HL-60/S4 treated with retinoic acid at 250 ng/mL for 4 days and 3 days (cell line): ENCODE data around the gene CELF4.

ENCODE experiments used
- in situ Hi-C: fragments of 300-500 bp; cut with MboI; formaldehyde crosslinking; loops from 2 replicates; pipeline ENCODE4 v1.7.0; 2022; ENCODE audit warnings: low sequenced_read_pairs

CELF4 gene

DNA sequence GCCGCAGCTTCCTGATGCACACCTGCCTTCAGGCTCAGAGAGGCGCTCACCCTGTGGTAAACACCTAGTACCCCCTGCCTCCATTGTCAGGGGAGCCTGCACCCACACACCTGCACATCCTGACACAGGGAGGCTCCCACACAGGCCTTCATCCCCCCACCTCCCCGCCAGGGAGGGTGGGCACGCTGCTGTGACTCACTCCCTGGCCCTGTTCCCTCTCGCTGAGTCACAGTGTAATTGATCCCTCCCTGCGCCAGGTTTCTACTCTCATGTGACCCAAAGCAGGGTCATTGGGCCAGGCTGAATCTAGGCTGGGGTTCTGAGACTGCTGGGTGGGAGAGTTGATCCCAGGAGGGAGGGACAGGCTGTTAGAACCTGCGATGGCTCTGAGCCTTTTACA is 8.5 kb upstream of the CELF4 start:
- in situ Hi-C loops: no loop called here

DNA sequence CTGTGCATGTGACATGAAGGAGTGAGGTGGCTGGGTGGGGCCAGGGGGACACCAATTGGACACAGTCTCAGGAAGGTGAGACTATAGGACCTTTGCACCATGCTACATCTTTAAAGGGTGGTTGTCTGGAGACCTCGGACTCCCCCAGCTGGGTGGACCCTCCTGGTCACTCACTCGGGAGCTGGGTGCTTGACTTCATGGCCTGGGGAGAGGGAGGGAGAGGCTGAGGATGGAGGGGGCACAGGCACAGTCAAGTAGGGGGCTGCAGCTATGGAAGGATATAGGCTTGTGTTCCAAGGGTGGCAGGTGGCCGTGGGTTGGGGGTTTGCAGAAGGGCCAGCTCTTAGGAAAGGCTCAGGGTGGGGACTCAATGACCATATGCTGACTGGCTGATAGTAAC is 7.1 kb upstream of the CELF4 start:
- in situ Hi-C loops: no loop called here

DNA sequence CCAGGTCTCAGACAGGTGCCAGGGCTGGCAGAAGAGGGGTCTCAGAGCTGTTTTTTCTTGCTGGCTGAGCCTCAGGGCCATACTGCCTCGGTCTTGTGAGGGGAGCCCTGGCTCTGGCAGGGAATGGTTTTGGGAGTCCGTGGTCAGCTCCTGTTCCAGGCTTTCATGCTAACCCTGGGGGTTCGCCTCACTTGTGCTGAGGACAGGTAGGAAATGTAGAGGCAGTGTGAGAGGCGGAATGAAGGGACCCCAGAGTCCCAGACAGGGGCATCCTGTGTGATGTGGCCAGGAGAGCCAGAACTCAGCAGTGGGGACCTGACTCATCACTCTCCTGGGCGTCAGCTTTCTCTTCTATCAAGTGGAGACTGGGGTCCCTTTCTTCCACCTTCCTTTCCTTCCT is 5.7 kb upstream of the CELF4 start:
- in situ Hi-C loops: no loop called here

DNA sequence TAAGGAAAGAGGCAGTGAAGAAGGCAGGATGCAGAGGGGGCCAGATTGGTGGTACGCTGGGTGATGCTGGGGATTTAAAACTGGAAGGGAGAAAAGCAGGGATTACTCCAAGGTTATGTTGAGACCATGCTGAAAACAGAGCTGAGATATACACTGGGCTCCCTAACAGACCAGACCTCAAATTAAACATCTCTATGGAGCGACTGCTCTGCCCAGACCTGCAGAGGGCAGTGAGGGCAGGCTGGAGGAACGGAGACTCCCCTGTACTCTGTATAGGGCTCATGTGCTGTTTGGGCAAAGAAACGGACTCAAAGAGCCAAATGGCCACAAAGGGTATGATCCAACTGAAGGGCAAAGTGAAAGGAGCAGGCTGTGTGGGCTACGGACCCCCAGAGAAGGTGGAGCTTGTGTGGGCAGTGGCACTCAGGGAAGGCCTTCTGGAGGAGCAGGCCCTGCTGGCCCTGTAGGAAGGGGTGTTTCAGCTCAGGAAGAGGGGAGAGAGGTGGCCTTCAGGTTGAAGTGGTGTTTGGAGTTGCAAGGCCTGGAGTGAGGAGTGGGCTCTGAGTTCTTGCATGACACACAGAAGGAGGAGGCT is 4.8 kb upstream of the CELF4 start:
- in situ Hi-C loops: no loop called here

DNA sequence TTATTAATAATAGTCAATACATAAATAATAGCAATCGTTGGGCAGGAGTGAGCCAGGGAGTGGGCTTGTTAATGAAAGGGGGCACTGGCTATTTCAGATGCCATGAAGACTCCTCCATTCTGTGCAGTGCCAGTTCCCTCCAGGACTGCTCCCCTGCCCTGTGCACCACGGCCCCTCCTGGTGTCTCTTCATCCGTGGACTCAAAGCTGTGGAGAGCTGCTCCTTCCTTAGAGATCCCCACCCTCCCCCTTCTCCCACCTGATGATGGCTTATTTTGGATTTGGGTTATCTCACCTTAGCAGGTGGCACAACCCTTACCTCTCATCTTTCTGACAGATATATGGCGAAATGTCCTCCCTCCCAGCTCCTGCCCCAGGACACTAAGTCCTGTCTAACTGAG is 3.1 kb upstream of the CELF4 start:
- in situ Hi-C loops: no loop called here

DNA sequence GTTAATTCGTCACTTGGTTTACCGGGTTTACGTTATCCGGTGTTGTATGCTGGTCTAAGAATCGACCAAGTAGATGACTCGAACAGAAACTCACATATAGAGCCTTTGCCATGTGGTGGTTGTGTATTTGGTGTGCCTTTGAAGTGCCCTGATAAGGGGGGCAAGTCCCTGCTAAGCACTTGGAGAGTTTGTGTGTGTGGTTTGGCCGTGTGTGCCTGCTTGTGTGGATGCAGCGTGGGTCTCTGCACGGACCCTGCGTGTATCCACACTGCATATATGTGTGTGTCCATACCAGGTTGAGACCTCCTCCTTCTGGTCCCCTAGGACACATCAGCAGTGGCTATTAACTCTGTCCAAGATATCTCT is 2.4 kb upstream of the CELF4 start:
- in situ Hi-C loops: no loop called here

DNA sequence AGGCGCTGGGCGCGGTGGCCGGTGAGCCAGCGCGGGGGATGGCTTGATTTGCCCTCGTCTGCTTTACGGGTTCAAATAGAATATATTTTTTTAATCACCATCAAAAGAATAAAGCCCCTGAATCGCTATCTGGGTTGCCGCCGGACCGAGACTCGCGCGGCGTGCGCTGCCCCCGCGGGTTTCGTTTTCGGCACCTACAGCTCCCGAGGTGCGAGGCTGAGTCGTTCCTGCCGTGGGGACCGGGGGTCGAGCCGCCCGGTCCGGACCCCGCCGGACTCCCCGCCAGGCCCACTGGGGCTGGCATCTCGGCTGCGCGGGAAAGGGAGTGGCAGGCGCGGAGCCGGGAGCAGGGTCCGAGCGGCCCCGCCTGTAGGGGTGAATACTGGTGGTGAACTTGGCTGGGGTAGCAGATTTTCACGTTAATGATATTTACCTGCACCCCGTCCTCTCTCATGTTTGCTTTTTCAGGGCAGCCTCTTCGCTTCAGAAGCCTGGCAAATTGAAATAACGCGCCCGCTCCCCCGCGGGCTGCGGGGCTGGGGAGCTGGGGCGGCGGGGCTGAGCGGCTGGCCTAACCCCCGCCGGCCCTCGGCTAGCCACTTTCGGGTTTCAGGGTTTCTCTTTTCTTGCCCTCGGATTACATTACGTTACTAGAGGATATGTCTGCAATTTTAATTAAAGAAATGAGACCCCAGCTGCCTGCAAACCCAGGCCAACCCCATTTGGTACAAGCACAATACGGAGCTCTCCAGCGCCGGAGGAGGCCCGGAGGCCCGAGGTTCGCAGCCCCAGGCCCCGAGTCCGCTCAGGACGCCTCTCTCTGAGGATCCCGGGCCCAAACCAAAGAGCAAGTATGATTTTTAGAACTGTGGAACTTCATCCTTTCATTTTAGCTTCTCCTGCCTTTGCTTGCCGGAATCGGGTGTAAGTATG is 1.7 kb upstream of the CELF4 start:
- in situ Hi-C loops: no loop called here

DNA sequence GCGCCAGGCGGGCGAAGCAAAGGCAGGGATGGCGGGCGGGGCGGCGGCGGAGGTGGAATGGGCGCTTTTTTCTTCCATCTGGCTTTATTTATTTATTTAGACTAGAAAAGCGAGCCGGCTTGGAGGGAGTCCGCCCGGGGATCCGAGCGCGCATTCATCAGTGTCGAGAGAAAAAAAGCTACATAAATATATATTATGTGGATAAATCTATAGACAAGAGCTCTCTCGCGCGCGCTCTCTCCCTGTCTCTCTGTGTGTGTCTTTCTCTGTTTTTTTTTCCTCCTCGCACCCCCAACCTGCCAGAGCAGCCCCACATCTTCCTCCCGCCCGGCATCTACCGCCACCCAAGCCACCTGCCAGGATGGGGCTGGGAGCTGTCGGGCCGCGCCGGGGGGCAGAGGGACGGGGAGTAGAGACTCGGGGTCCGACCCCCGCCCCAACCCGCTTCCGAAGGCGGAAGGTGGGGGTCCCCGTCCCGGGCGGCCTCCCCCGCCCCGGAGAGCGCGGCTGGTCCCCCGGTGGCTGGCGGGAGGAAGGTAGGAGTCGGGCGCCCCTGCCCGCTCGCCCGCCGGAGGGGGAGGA is 972 bp upstream of the CELF4 start:
- in situ Hi-C loops: no loop called here

DNA sequence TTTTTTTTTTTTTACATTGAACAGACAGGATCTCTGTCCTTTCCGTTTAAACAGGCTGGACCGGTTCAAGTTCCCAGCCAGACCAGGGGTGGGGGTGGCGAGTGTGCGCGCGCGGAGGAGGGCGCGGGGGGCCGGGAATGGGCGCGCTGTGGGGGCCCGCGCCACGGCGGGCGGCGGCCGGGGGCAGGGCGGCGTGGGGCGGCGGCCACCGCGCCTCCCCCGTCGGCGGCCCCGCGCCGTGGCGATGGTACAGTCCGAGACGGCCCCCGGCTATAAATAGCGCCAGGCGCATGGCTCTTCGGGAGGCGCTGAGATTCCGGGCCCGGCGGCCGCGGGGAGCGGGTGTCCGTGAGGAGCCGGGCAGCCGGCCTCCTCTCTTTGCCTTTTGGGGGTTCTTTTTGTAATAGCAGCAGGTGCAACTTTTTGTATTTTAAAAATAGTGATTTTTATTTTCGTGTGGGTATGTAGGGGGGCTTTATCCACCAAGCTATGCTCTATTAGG is 430 bp upstream of the CELF4 start:
- in situ Hi-C loops: no loop called here

DNA sequence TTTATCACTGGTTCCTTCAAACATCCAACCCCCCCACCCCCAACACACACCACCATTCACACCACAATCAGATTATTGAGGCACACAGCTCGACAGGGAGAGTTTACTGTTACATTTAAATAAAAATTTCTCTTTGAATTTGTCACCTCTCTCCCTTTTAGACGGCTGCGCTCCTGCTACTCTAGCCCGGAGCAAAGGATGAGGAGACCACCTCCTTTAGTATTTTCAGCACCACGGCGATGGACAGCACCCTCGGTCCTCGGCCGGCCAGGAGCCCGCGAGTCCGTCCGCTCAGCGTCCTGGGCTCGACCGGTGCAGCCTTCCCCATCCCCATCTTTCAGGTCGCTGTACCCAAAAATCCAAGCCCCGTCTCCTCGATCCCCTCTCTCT is 892 bp downstream of the CELF4 start:
- in situ Hi-C loops: no loop called here

DNA sequence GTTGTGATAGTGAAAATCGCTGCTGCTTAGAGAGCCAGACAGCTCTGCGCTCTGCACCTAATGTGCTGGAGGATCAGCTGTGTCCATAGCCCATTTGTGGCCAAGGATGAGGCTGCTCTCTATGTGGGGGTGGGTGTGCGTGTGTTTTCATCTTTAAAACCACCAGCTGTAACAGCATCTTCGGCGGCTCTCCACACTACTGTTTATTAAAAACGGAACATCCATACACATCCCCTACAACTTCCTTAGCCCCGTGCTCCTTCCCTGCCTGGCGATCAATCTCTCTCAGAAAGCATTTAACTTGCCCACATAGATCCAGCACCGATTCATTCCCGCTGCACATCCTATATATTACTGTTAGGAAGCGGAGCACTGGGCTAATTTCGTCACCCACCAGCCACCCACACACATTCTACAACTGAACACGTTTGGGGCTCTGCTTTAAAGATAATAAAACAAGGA is 1.6 kb downstream of the CELF4 start:
- in situ Hi-C loops: no loop called here

DNA sequence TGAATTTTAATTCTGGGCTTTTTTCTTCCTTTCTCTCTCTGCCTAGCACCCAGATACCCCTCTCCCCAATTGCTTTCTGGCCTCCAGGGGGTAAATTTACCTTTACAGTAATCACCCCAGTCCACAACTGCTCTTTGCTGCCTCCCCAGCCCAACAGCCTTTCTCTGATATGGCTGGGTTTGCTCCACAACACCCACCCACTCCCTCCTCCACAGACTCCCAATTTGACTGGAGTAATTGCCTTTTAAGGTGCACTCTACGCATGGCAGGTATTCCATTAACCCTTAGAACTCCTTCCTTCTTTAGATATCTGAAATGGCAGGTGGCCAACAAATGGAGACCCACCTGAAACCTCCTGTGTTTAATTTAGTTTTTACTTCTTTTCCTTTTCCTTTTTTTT is 3.6 kb downstream of the CELF4 start:
- in situ Hi-C loops: no loop called here

DNA sequence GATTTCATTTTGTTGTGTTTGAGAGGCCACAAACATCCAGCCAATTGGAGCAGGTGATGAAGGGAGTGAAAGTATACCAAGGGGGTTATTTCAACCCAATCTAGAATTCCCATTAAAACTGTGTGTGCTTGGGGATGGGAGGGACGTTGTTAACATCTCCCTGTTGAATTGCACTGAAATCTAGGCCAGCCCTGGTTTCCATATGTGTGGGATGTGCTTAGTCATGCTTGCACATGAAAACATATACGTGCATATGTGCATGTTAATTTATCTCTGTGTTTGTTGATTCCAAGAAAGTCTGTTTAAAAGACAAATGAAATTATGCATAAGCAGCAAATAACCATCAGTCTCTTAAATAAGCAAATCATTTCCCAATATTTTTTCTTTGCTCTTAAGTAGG is 5.6 kb downstream of the CELF4 start:
- in situ Hi-C loops: no loop called here

DNA sequence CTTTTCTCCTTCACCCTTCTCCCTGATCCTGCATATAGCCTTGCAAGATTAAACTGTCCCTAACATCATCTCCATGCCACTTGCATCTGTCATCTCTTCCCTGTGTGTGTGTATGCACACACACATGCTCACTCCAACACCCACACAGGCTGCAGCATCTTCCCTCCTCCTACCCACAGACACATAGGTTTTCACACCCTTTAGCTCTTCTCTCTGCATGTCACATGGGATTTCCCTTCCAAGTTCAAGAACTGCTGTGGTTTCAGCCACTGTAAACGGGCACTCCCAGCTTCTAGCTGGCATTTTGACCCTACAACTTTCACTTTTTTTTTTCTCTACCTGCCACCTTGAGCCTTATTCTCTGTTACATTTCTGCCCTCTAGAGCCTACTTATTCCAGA is 6.4 kb downstream of the CELF4 start:
- in situ Hi-C loops: no loop called here

DNA sequence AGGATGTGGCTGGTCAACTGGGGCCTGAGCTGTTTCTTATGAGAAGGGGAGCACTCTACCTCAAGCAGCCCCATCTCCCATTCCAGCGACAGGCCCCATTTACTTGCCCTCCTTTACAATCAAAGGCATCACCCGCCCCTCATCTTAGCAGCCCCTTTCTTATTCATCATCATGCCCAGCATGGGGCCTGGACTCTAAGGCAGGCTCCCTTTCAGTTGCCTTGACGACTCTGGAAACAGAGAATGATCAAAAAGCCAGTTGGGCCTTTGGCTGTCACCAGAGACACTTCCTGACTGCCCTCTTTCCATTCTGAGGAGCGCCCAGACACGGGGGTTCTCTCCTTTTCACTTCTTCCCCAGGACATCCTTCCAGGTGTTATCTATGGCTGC is 11.2 kb downstream of the CELF4 start:
- in situ Hi-C loops: no loop called here

DNA sequence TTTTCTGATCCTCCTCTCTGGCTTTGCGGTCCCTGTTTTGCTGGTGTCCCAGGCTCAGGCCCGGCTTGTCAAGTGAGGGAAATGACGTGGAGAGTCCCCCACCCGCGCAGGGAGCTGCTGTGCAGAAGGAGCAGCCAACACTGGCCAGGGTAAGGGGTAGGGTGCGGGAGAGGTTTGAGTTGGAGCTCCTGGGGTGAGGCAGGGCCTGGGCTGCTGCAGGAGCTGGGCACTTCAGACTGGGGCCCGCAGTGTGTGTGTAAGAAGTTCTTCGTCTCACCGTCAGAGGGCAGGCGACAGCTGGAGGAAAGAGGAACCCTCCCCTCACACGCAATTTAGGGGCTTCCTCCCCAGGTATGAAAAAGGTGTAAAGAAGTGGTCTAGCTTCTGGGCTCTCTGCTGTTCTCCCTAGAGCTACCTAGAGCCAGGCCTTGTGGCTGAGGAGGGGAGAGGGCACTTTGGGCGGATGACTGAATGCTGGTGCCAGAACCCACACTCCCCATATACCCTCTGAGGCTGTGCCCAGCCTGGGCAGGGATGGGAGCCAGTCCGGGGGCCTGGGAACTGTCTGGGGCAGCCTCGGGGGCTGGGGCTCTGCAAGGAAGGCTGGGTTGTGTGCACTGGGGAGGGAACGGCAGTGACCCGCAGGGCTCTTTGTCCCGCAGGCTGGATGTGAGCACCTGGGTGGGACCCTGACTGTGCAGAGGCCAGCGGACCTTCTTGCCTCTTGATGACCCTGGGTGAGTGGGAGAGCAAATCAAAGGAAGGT is 11.8 kb downstream of the CELF4 start:
- in situ Hi-C loops: no loop called here

DNA sequence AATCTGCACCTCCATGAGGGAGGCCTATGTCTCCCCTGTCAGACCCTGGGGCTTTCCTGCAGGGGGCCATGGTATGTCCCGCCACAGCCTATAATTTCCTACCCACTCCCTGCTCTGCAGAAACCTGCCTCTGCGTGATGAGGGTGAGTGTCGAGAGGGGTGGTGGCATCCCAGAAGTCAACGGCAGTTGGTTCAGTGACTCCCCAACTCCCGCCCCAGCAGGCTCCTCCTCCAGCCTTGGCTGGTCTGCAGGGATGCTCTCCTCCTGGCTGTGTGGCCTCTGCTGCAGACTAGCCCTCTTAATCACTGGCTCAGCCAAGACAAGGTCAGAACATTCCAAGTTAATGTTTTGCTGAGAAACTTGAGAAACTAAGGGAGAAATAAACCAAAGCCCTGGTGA is 13.3 kb downstream of the CELF4 start:
- in situ Hi-C loops: no loop called here

DNA sequence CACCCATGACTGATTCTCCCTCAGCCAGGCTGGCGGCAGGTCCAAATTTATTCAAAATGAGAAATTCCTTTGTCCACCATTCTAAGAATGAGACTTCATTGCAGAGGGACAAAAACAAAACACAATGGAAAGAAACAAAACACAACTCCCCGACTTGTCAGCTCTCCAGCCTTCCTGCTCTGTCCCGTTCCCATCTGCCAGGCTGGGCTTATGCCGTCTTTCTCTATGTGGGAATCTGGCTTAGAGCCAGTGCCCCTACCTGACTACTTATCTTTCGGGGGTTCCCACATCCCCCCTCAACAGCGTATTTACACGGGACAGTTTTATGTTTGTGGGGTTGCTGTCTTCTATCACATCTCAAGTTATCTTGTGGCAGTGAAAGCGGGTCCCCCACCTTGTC is 13.8 kb downstream of the CELF4 start:
- in situ Hi-C loops: no loop called here

DNA sequence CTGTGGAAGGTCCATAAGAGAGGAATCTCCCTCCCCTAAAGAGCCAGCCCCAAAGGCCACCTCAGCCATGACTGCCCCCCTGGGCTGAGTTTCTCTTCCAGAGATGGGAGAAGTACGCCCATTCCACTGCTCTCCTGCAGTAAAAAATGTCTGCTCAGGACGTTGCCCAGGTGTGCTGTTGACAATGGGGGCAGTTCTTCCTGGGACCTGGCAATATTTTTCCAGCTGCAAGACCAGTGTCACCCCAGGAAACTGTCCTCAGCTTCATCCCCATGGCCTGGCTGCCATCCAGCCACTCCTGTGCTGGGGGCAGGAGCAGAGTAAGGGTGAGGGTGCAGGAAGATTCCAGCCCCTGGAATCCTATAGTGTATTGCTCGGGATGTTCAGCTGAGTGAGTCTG is 14.3 kb downstream of the CELF4 start:
- in situ Hi-C loops: no loop called here

DNA sequence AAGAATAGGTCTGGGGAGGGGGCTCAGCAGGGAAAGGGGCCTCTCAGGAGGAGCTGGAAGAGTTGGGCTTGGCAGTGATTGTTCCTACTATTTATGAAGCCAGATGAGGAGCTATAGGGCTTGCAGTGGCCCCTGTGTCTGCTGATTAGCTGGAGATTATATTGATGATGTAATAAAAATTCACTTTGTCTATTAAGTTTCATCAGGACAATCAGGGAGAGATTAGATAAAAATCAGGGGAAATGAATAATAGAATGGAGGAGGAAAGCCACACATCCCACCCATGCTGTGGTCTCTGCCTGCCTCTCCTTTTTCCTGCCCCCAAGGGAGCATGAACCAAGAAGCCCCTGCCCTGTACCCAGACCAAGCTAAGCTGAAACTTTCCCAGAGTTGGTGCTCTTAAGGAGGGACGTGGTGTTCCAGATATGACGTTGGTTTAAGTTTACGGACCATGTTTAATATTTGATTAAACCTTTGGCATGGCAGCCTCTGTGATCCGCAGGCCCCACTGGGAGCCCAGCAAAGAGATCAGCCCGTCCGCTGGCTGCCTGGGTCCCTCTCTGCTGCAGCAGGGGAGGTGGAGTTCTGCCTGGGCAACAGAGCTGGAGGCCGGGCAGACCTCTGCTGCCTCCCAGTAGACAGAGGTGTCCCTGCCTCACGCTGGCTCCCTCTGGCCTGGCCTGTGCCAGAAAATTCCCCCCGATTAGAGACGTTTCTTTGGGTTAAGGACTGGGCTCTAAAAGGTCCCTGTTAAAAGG is 15.3 kb downstream of the CELF4 start:
- in situ Hi-C loops: no loop called here
